ENCODE data around the gene GRAP.

GRCh38 chr17:19016297-19016696 lies 30.5 kb downstream of the GRAP start:
- TF ChIP-seq CTCF (conservative IDR thresholded peaks at IDR 0.05; ENCODE audit: low read depth, low read length), result no peak
- no peak for TF ChIP-seq EZH2 (IDR thresholded peaks at IDR 0.05; ENCODE audit: borderline replicate concordance, low read depth, low read length, poor library complexity, severe bottlenecking)
